Vagina (tissue), 2 donors: ENCODE measurements around the gene MAT1A.
"Not testable (repeated sequence)": the region's sequence is repeated elsewhere in the genome, so short reads cannot be mapped to it uniquely, and the experiment has no call there.

Experiments used
- POLR2A ChIP-seq, 2 donors: fragments of 450-650 bp; IDR thresholded peaks; one replicate each; pipeline ENCODE4 v1.6.1; 2017; ENCODE audit warnings: antibody characterized with exemption in 2 of 2, mild to moderate bottlenecking in 2 of 2, moderate library complexity in 2 of 2
- POLR2AphosphoS5 ChIP-seq, 2 donors: sonication (generic); formaldehyde crosslinking; IDR thresholded peaks; one replicate each; pipeline ENCODE4 v1.9.0; 2017; ENCODE audit warnings: antibody characterized with exemption in 2 of 2, mild to moderate bottlenecking in 2 of 2, low read depth in 1 of 2; ENCODE audit not compliant: insufficient read depth in 1 of 2
- TF ChIP-seq, protein P1 (sequence below), 3 experiments: fragments of 450-650 bp in 2 of 3; fragments of 200-600 bp in 1 of 3; sonication (generic) in 1 of 3; IDR thresholded peaks; one replicate each; pipeline ENCODE4 v1.5.1; 2017 to 2019; ENCODE audit warnings: antibody characterized with exemption in 3 of 3, mild to moderate bottlenecking in 2 of 3, moderate library complexity in 2 of 3

GRCh38 chr10:80244371-80244770, 45.1 kb downstream of the MAT1A start:
- not testable (repeated sequence) for TF ChIP-seq POLR2A (IDR thresholded peaks at IDR 0.05); POLR2AphosphoS5 (IDR thresholded peaks at IDR 0.05; ENCODE audit: insufficient read depth in 1 of 2, low read depth in 1 of 2)
- TF ChIP-seq, protein P1, sequence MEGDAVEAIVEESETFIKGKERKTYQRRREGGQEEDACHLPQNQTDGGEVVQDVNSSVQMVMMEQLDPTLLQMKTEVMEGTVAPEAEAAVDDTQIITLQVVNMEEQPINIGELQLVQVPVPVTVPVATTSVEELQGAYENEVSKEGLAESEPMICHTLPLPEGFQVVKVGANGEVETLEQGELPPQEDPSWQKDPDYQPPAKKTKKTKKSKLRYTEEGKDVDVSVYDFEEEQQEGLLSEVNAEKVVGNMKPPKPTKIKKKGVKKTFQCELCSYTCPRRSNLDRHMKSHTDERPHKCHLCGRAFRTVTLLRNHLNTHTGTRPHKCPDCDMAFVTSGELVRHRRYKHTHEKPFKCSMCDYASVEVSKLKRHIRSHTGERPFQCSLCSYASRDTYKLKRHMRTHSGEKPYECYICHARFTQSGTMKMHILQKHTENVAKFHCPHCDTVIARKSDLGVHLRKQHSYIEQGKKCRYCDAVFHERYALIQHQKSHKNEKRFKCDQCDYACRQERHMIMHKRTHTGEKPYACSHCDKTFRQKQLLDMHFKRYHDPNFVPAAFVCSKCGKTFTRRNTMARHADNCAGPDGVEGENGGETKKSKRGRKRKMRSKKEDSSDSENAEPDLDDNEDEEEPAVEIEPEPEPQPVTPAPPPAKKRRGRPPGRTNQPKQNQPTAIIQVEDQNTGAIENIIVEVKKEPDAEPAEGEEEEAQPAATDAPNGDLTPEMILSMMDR (IDR thresholded peaks at IDR 0.05): not testable (repeated sequence)
